ENCODE results near the gene CR1.

GRCh38 chr1:207606362-207606755 lies 110.4 kb downstream of the CR1 start:
- TF ChIP-seq CTCF (IDR thresholded peaks at IDR 0.05), result no peak
- TF ChIP-seq POLR2A (IDR thresholded peaks at IDR 0.05), result no peak

Measured in transverse colon (tissue), 3 donors.